HepG2 (cell line): ENCODE measurements around the gene SERTAD2. TPM values are rescaled to one million over a fixed set of nuclear protein-coding genes. Genes with fewer than 3 reads are reported as not detected.
A peak's percentile ranks its signal among the peaks of the same experiment; 100 is the strongest.

Experiments
- ARNT2 ChIP-seq: sonication (generic); formaldehyde crosslinking; IDR thresholded peaks from 2 replicates; pipeline ENCODE4 v1.8.0; 2022; ENCODE audit warnings: mild to moderate bottlenecking, low read depth, missing genetic modification reagents, moderate library complexity
- PHF20 ChIP-seq: sonication (generic); formaldehyde crosslinking; IDR thresholded peaks from 2 replicates; pipeline ENCODE4 v1.5.0; 2020; ENCODE audit warnings: mild to moderate bottlenecking, missing genetic modification reagents
- PHF21A ChIP-seq: sonication (generic); formaldehyde crosslinking; IDR thresholded peaks from 2 replicates; pipeline ENCODE4 v1.5.0; 2020; ENCODE audit warnings: mild to moderate bottlenecking, missing genetic modification reagents
- SP4 ChIP-seq: sonication (generic); formaldehyde crosslinking; IDR thresholded peaks from 2 replicates; pipeline ENCODE4 v1.8.1; 2023; ENCODE audit warnings: mild to moderate bottlenecking, missing genetic modification reagents
- SUZ12 ChIP-seq: fragments of 150-350 bp; IDR thresholded peaks from 2 replicates; pipeline ENCODE4 v1.6.1; 2014; ENCODE audit warnings: low read depth, low read length
- THAP11 ChIP-seq: IDR thresholded peaks from 2 replicates; pipeline ENCODE4 v1.6.1; 2016; ENCODE audit warnings: missing biosample characterization, missing genetic modification reagents
- ZNF121 ChIP-seq: sonication (generic); formaldehyde crosslinking; IDR thresholded peaks from 2 replicates; pipeline ENCODE4 v1.5.0; 2020; ENCODE audit warnings: mild to moderate bottlenecking, missing genetic modification reagents
- ZNF703 ChIP-seq: sonication (generic); formaldehyde crosslinking; IDR thresholded peaks from 2 replicates; pipeline ENCODE4 v1.5.1; 2020; ENCODE audit warnings: missing genetic modification reagents, mild to moderate bottlenecking, moderate library complexity, borderline replicate concordance
- polyA plus RNA-seq, 8 experiments: library from polyadenylated mRNA; depleted of rRNA in 3 of 8; stranded (reverse) in 7 of 8; unstranded in 1 of 8; fragments of >200 nt; fragmentation: Illumina TruSeq in 4 of 8; extraction: Trizol in 4 of 8; gene quantifications; 2 replicates each; pipeline versions ENCODE4 v1.2.1 to v1.2.3, GENCODE V29; 2011 to 2016; ENCODE audit warnings: low read depth in 4 of 8, missing spikeins in 1 of 8, mixed read lengths in 1 of 8; ENCODE audit not compliant: insufficient read depth in 1 of 8
- total RNA-seq, 5 experiments: library from RNA; depleted of rRNA; stranded (reverse); fragments of >200 nt; fragmentation: Illumina TruSeq; extraction: Trizol; gene quantifications; 2 replicates each; pipeline ENCODE4 v1.2.3, GENCODE V29; 2016; ENCODE audit warnings: low read depth in 1 of 5
- TF ChIP-seq, protein P1 (sequence below): sonication (generic); formaldehyde crosslinking; IDR thresholded peaks from one replicate; pipeline ENCODE4 v1.5.1; 2020; ENCODE audit warnings: mild to moderate bottlenecking, missing genetic modification reagents; ENCODE audit errors: not compliant biosample characterization
- TF ChIP-seq, protein P2 (sequence below): sonication (generic); formaldehyde crosslinking; IDR thresholded peaks from 2 replicates; pipeline ENCODE4 v1.8.0; 2022; ENCODE audit warnings: low read depth, missing genetic modification reagents
- TF ChIP-seq, protein P3 (sequence below): sonication (generic); formaldehyde crosslinking; IDR thresholded peaks from 2 replicates; pipeline ENCODE4 v1.4.0; 2020; ENCODE audit warnings: mild to moderate bottlenecking, missing genetic modification reagents
- TF ChIP-seq, protein P4 (sequence below): fragments of 450-650 bp; IDR thresholded peaks from 2 replicates; pipeline ENCODE4 v1.6.1; 2017
- TF ChIP-seq, protein P5 (sequence below): IDR thresholded peaks from 2 replicates; pipeline ENCODE4 v1.6.1; 2018; ENCODE audit warnings: missing genetic modification reagents, mild to moderate bottlenecking, missing compliant biosample characterization

SERTAD2 gene
- total and polyA plus RNA-seq, 2 of the 13 experiments (the other 11 are each of a cell fraction or from before 2014, with no cell fraction given): 6.7 to 22.6 TPM

DNA sequence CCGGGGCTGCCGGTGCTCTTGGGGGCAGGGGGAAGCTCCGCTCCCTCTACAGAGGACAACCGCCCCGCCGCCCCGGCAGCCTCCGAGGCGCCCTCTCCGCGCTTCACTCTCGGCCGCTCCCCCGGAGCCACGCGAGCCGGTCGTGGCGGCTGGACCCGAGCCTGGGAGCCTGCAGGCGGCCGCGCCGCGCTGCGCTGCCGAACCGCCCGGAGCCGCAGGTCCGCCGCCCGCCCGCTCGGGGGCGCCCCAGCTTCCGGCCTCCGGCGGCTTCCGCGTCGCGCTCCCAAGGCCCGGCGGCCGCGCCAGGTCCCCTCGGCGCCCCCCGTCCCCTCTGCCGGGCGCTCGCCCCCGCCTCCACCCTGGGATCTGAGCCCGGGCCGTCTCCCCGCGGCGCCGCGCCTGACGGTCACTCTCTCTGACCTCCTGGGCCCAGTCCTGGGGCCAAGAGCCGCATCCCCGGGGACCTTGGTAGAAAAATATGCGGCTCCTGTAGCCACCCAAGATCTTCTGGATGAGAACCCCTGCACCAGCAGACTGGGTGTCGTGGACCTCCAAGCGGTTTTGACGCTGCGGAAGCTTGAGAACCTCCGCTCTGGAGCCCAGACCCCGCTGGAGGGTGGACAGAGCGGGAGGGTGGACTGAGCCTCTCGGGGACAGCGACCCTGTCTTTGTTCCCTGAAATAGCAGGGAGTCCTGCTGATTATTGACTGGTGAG is 44.3 kb downstream of the SERTAD2 start (continued):
- TF ChIP-seq, protein P1, sequence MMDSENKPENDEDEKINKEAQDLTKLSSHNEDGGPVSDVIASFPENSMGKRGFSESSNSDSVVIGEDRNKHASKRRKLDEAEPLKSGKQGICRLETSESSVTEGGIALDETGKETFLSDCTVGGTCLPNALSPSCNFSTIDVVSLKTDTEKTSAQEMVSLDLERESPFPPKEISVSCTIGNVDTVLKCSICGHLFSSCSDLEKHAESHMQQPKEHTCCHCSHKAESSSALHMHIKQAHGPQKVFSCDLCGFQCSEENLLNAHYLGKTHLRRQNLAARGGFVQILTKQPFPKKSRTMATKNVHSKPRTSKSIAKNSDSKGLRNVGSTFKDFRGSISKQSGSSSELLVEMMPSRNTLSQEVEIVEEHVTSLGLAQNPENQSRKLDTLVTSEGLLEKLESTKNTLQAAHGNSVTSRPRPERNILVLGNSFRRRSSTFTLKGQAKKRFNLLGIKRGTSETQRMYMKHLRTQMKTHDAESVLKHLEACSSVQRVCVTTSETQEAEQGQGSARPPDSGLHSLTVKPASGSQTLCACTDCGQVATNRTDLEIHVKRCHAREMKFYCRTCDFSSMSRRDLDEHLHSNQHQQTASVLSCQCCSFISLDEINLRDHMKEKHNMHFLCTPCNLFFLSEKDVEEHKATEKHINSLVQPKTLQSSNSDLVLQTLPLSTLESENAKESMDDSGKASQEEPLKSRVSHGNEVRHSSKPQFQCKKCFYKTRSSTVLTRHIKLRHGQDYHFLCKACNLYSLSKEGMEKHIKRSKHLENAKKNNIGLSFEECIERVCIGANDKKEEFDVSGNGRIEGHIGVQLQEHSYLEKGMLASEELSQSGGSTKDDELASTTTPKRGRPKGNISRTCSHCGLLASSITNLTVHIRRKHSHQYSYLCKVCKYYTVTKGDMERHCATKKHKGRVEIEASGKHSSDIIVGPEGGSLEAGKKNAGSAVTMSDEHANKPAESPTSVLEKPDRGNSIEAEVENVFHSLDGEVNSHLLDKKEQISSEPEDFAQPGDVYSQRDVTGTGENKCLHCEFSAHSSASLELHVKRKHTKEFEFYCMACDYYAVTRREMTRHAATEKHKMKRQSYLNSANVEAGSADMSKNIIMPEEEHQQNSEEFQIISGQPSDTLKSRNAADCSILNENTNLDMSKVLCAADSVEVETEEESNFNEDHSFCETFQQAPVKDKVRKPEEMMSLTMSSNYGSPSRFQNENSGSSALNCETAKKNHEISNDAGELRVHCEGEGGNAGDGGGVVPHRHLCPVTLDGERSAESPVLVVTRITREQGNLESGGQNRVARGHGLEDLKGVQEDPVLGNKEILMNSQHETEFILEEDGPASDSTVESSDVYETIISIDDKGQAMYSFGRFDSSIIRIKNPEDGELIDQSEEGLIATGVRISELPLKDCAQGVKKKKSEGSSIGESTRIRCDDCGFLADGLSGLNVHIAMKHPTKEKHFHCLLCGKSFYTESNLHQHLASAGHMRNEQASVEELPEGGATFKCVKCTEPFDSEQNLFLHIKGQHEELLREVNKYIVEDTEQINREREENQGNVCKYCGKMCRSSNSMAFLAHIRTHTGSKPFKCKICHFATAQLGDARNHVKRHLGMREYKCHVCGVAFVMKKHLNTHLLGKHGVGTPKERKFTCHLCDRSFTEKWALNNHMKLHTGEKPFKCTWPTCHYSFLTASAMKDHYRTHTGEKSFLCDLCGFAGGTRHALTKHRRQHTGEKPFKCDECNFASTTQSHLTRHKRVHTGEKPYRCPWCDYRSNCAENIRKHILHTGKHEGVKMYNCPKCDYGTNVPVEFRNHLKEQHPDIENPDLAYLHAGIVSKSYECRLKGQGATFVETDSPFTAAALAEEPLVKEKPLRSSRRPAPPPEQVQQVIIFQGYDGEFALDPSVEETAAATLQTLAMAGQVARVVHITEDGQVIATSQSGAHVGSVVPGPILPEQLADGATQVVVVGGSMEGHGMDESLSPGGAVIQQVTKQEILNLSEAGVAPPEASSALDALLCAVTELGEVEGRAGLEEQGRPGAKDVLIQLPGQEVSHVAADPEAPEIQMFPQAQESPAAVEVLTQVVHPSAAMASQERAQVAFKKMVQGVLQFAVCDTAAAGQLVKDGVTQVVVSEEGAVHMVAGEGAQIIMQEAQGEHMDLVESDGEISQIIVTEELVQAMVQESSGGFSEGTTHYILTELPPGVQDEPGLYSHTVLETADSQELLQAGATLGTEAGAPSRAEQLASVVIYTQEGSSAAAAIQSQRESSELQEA (CRISPR knock-in tag): no peak
- TF ChIP-seq PHF20: no peak
- TF ChIP-seq, protein P2, sequence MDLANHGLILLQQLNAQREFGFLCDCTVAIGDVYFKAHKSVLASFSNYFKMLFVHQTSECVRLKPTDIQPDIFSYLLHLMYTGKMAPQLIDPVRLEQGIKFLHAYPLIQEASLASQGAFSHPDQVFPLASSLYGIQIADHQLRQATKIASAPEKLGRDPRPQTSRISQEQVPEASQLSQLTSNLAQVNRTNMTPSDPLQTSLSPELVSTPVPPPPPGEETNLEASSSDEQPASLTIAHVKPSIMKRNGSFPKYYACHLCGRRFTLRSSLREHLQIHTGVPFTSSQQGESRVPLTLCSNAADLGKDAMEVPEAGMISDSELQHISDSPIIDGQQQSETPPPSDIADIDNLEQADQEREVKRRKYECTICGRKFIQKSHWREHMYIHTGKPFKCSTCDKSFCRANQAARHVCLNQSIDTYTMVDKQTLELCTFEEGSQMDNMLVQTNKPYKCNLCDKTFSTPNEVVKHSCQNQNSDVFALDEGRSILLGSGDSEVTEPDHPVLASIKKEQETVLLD (CRISPR knock-in tag): no peak
- TF ChIP-seq PHF21A (CRISPR knock-in tag): no peak
- TF ChIP-seq, protein P3, sequence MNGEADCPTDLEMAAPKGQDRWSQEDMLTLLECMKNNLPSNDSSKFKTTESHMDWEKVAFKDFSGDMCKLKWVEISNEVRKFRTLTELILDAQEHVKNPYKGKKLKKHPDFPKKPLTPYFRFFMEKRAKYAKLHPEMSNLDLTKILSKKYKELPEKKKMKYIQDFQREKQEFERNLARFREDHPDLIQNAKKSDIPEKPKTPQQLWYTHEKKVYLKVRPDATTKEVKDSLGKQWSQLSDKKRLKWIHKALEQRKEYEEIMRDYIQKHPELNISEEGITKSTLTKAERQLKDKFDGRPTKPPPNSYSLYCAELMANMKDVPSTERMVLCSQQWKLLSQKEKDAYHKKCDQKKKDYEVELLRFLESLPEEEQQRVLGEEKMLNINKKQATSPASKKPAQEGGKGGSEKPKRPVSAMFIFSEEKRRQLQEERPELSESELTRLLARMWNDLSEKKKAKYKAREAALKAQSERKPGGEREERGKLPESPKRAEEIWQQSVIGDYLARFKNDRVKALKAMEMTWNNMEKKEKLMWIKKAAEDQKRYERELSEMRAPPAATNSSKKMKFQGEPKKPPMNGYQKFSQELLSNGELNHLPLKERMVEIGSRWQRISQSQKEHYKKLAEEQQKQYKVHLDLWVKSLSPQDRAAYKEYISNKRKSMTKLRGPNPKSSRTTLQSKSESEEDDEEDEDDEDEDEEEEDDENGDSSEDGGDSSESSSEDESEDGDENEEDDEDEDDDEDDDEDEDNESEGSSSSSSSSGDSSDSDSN: 0 out of 2 replicates have a peak, but pooled peaks have one; percentile 34
- no peak for TF ChIP-seq ZNF703
- no peak for TF ChIP-seq THAP11
- TF ChIP-seq SP4 (CRISPR knock-in tag): 0 out of 2 replicates have a peak, but pooled peaks have one; percentile 17
- TF ChIP-seq, protein P4, sequence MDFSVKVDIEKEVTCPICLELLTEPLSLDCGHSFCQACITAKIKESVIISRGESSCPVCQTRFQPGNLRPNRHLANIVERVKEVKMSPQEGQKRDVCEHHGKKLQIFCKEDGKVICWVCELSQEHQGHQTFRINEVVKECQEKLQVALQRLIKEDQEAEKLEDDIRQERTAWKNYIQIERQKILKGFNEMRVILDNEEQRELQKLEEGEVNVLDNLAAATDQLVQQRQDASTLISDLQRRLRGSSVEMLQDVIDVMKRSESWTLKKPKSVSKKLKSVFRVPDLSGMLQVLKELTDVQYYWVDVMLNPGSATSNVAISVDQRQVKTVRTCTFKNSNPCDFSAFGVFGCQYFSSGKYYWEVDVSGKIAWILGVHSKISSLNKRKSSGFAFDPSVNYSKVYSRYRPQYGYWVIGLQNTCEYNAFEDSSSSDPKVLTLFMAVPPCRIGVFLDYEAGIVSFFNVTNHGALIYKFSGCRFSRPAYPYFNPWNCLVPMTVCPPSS: no peak
- TF ChIP-seq ZNF121 (CRISPR knock-in tag): peak; percentile 62; the same call in 1 of the 2 replicates
- TF ChIP-seq ARNT2 (CRISPR knock-in tag): no peak
- TF ChIP-seq, protein P5, sequence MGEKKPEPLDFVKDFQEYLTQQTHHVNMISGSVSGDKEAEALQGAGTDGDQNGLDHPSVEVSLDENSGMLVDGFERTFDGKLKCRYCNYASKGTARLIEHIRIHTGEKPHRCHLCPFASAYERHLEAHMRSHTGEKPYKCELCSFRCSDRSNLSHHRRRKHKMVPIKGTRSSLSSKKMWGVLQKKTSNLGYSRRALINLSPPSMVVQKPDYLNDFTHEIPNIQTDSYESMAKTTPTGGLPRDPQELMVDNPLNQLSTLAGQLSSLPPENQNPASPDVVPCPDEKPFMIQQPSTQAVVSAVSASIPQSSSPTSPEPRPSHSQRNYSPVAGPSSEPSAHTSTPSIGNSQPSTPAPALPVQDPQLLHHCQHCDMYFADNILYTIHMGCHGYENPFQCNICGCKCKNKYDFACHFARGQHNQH (CRISPR knock-in tag): no peak
- no peak for TF ChIP-seq SUZ12
